Hepatocyte (in vitro differentiated cells): ENCODE measurements around the gene DHRS7C. TPM values are rescaled to one million over a fixed set of nuclear protein-coding genes. Genes with fewer than 3 reads are reported as not detected.

Experiments
- DNase-seq: peaks from one replicate; pipeline ENCODE4 v3.0.0-alpha.2; 2016; ENCODE audit warnings: low spot score
- H2AFZ ChIP-seq: fragments of 200-600 bp; sonication (generic); 2 replicates; pipeline ENCODE4 v1.6.0; 2016; ENCODE audit warnings: antibody characterized with exemption, mild to moderate bottlenecking
- H3K27ac ChIP-seq: fragments of 200-600 bp; sonication (generic); 2 replicates; pipeline ENCODE4 v1.5.1; 2016; ENCODE audit warnings: mild to moderate bottlenecking
- H3K27me3 ChIP-seq: fragments of 200-600 bp; sonication (generic); 2 replicates; pipeline ENCODE4 v1.6.1; 2016
- H3K36me3 ChIP-seq: fragments of 200-600 bp; sonication (generic); replicated peaks from 2 replicates; pipeline ENCODE4 v1.5.1; 2016; ENCODE audit warnings: low read depth; ENCODE audit not compliant: insufficient read depth
- H3K4me1 ChIP-seq: fragments of 200-600 bp; sonication (generic); 2 replicates; pipeline ENCODE4 v1.5.1; 2016; ENCODE audit warnings: mild to moderate bottlenecking, moderate library complexity; ENCODE audit not compliant: insufficient read depth
- H3K4me2 ChIP-seq: fragments of 200-600 bp; sonication (generic); 2 replicates; pipeline ENCODE4 v1.6.0; 2016
- H3K4me3 ChIP-seq: fragments of 200-600 bp; sonication (generic); 2 replicates; pipeline ENCODE4 v1.5.1; 2016; ENCODE audit warnings: mild to moderate bottlenecking
- H3K79me2 ChIP-seq: fragments of 200-600 bp; sonication (generic); 2 replicates; pipeline ENCODE4 v1.6.0; 2017; ENCODE audit warnings: mild to moderate bottlenecking
- H3K9me2 ChIP-seq: fragments of 200-600 bp; sonication (generic); replicated peaks from 2 replicates; pipeline ENCODE4 v1.6.0; 2017; ENCODE audit warnings: mild to moderate bottlenecking; ENCODE audit not compliant: insufficient read depth
- H3K9me3 ChIP-seq: fragments of 200-600 bp; sonication (generic); 2 replicates; pipeline ENCODE4 v1.5.1; 2016; ENCODE audit warnings: low read depth, mild to moderate bottlenecking
- H4K20me1 ChIP-seq: fragments of 200-600 bp; sonication (generic); 2 replicates; pipeline ENCODE4 v1.6.0; 2016; ENCODE audit warnings: mild to moderate bottlenecking; ENCODE audit not compliant: insufficient read depth, poor library complexity, severe bottlenecking
- EZH2 ChIP-seq: fragments of 200-600 bp; sonication (generic); IDR thresholded peaks from 2 replicates; pipeline ENCODE4 v1.6.1; 2016; ENCODE audit warnings: antibody characterized with exemption, mild to moderate bottlenecking, borderline replicate concordance
- EZH2phosphoT487 ChIP-seq: fragments of 200-600 bp; sonication (generic); IDR thresholded peaks from one replicate; pipeline ENCODE4 v1.6.1; 2018; ENCODE audit warnings: antibody characterized with exemption, mild to moderate bottlenecking, low read depth, moderate library complexity; ENCODE audit not compliant: unreplicated experiment, severe bottlenecking
- WGBS: methylation state at CpG from one replicate; pipeline ENCODE4 v1.1.6; 2016; ENCODE audit warnings: low lambda C conversion rate; ENCODE audit errors: missing lambda C conversion rate; 5-methylcytosine and 5-hydroxymethylcytosine counted together
- polyA plus RNA-seq: library from polyadenylated mRNA; unstranded; fragments of >200 nt; fragmentation: Nextera tagmentation; extraction: Ambion mirVana; gene quantifications from 2 replicates; pipeline ENCODE4 v1.2.1, GENCODE V29; 2016
- total RNA-seq: library from RNA; depleted of rRNA; stranded (reverse); fragments of >200 nt; gene quantifications from 2 replicates; pipeline ENCODE4 v1.2.3, GENCODE V29; 2014
- TF ChIP-seq, protein P1 (sequence below): fragments of 200-600 bp; sonication (generic); IDR thresholded peaks from 2 replicates; pipeline ENCODE4 v1.5.1; 2016; ENCODE audit warnings: antibody characterized with exemption, mild to moderate bottlenecking; ENCODE audit not compliant: poor library complexity

Gene DHRS7C
- total and polyA plus RNA-seq, 2 experiments from 2014 or later: 0.19 TPM; not detected in 1

DNA sequence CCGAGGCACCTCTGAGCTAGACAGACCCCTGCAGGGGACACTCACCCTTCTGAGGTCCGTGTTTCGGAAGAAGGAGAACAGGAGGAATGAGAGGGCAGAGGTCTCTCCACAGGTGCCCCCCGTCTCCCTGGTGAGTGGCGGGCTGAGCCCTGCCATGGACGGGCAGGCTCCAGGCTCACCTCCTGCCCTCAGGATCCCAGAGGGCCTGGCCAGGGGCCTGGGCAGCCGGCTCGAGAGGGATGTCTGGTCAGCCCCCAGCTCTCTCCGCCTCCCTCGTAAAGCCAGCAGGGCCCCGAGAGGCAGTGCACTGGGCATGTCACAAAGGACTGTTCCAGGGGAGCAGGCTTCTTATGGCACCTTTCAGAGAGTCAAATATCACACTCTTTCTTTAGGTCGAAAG lies 62.8 kb downstream of the DHRS7C start:
- Histone ChIP-seq H3K79me2 (no peaks in the 10 kb centered on the region), H3K4me2 (no peak overlapping the region), H4K20me1 (no peaks in the 10 kb centered on the region), H3K9me3 (no peaks in the 10 kb centered on the region), H3K9me2 (no peaks in the 10 kb centered on the region), H3K4me1 (no peaks in the 10 kb centered on the region), H3K27ac (no peak overlapping the region), H3K4me3 (no peak overlapping the region), H3K27me3 (no peaks in the 10 kb centered on the region), H3K36me3 (no peaks in the 10 kb centered on the region), H2AFZ (no peak overlapping the region)
- 83% methylated on average over 12 of the region's 12 CpGs for WGBS
- no peak for DNase-seq
- TF ChIP-seq, protein P1, sequence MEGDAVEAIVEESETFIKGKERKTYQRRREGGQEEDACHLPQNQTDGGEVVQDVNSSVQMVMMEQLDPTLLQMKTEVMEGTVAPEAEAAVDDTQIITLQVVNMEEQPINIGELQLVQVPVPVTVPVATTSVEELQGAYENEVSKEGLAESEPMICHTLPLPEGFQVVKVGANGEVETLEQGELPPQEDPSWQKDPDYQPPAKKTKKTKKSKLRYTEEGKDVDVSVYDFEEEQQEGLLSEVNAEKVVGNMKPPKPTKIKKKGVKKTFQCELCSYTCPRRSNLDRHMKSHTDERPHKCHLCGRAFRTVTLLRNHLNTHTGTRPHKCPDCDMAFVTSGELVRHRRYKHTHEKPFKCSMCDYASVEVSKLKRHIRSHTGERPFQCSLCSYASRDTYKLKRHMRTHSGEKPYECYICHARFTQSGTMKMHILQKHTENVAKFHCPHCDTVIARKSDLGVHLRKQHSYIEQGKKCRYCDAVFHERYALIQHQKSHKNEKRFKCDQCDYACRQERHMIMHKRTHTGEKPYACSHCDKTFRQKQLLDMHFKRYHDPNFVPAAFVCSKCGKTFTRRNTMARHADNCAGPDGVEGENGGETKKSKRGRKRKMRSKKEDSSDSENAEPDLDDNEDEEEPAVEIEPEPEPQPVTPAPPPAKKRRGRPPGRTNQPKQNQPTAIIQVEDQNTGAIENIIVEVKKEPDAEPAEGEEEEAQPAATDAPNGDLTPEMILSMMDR: no peak
- TF ChIP-seq EZH2phosphoT487: no peak

DNA sequence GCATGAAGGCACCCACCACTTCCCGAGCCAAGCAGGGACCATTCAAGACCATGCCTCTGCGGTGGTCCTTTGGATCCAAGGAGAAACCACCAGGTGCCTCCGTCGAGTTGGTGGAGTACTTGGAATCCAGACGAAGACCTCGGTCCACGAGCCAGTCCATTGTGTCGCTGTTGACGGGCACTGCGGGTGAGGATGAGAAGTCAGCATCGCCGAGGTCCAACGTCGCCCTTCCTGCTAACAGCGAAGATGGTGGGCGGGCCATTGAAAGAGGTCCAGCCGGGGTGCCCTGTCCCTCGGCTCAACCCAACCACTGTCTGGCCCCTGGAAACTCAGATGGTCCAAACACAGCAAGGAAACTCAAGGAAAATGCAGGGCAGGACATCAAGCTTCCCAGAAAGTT lies 63.4 kb downstream of the DHRS7C start:
- Histone ChIP-seq H3K9me2 (no peaks in the 10 kb centered on the region), H2AFZ (no peak overlapping the region), H3K4me2 (no peak overlapping the region), H3K9me3 (no peaks in the 10 kb centered on the region), H3K36me3 (no peaks in the 10 kb centered on the region), H3K4me1 (no peaks in the 10 kb centered on the region), H3K4me3 (no peak overlapping the region), H3K27ac (no peak overlapping the region), H3K27me3 (no peaks in the 10 kb centered on the region), H3K79me2 (no peaks in the 10 kb centered on the region), H4K20me1 (no peaks in the 10 kb centered on the region)
- no peak for DNase-seq
- TF ChIP-seq, protein P1: no peak
- TF ChIP-seq EZH2 (no peak), EZH2phosphoT487 (no peak)
- WGBS: 97% methylated on average over 18 of the region's 18 CpGs

DNA sequence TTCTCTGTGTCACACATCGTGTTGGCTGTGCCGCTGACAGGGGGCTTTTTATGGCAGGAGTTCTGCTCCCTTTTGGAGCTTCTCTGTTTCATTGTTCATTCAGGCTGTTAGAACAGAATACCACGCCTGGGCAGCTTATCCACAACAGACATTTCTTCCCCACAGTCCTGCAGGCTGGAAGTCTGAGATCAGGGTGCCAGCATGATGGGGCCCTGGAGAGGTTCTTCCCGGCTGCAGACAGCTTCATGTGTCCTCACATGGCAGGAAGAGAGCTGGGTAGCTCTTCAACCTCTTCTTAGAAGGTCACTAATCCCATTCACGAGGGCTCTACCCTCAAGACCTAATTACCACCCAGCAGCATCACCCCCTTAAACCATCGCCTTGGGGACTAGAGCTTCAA lies 65.1 kb downstream of the DHRS7C start:
- no peaks in the 10 kb centered on the region for H3K9me3 ChIP-seq
- 84% methylated on average over 6 of the region's 6 CpGs for WGBS

More for the DNA sequence above, 65.1 kb downstream of the DHRS7C start:
- Histone ChIP-seq H3K9me2 (no peaks in the 10 kb centered on the region), H4K20me1 (no peaks in the 10 kb centered on the region), H3K27me3 (no peaks in the 10 kb centered on the region), H3K4me3 (no peak overlapping the region), H3K4me2 (no peak overlapping the region), H3K4me1 (no peaks in the 10 kb centered on the region), H2AFZ (no peak overlapping the region), H3K27ac (no peak overlapping the region), H3K79me2 (no peaks in the 10 kb centered on the region), H3K36me3 (no peaks in the 10 kb centered on the region)
- TF ChIP-seq, protein P1: no peak
- TF ChIP-seq EZH2phosphoT487 (no peak), EZH2 (no peak)
- DNase-seq: no peak
